ENCODE data around the gene CIRBP. TPM values are rescaled to one million over a fixed set of nuclear protein-coding genes. Genes with fewer than 3 reads are reported as not detected.

Gene CIRBP
- total and polyA plus RNA-seq, 4 donors, result 41.1 to 135 (median 96.9) TPM

DNA sequence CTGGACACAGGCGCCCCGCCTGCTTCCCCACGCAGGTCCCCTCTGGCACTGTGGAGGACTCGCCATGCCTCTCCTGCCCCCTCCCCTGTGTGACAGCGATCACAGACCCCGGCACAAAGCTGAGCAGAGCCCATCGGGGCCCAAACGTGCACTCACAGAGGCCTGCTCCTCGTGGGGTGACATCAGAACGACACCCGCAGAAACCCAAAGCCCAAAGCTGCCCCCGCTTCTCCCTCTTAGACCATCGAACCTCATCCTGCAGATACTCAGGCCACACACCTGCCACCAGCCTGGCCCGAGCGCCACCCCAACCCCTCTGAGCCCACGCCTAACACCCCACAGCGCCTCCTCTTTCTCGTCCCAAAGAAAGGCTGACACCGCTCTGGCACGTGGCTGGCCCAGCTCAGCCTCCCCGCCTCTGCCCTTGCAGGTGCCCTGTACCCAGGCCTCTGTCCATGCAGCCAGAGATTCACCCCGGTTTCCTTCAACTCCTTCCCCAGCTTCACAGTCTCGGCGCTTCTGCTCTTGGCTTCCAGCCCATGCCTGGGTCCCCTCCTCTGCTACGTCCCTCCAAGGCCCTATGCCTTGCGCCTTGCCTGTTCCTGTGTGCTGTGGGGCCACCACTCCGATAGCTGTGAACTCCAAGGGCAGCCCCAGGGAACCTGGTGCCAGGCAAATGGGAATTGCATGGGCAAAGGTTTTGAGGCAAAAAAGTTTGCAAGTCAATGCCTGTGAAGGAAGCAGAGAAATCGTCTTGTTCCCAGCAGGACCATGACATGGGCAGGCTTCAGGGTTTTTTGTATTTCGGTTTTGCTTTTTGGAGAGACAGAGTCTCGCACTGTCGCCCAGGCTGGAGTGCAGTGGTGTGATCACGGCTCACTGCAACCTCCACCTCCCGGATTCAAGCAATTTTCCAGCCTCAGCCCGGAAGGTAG is 30.5 kb upstream of the CIRBP start:
- H3K27ac ChIP-seq (ENCODE audit: low read depth in 1 of 2, low read length in 2 of 2), result peak overlapping the region in 1 of 2 donors; percentile 57
- no peak for TF ChIP-seq FOXA1 (IDR thresholded peaks at IDR 0.05)
- TF ChIP-seq MAX (IDR thresholded peaks at IDR 0.05), result no peak
- TF ChIP-seq, protein P1, sequence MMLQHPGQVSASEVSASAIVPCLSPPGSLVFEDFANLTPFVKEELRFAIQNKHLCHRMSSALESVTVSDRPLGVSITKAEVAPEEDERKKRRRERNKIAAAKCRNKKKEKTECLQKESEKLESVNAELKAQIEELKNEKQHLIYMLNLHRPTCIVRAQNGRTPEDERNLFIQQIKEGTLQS (IDR thresholded peaks at IDR 0.05), result no peak
- no peak for TF ChIP-seq REST (IDR thresholded peaks at IDR 0.05)
- no peak for TF ChIP-seq NR2F2 (IDR thresholded peaks at IDR 0.05)
- no peak for TF ChIP-seq GABPA (IDR thresholded peaks at IDR 0.05 in 1 of 2, conservative IDR thresholded peaks at IDR 0.05 in 1 of 2)
- TF ChIP-seq YY1 (IDR thresholded peaks at IDR 0.05), result no peak
- no peak for TF ChIP-seq TAF1 (conservative IDR thresholded peaks at IDR 0.05)
- no peak for TF ChIP-seq SP1 (IDR thresholded peaks at IDR 0.05)
- TF ChIP-seq JUND (IDR thresholded peaks at IDR 0.05), result no peak
- no peak overlapping the region for H3K9ac ChIP-seq (ENCODE audit: low read depth in 1 of 2, low read length in 2 of 2)
- H3K27me3 ChIP-seq (ENCODE audit: control insufficient read depth in 4 of 4, insufficient read depth in 4 of 4, low read length in 3 of 4), result no peaks in the 10 kb centered on the region
- H3K4me1 ChIP-seq (ENCODE audit: control insufficient read depth in 4 of 4, insufficient read depth in 4 of 4, low read length in 3 of 4), result peaks cover 19 to 45% (median 27%) of the 10 kb centered on the region in 4 donors
- 76% methylated on average over 34 of the region's 34 CpGs for WGBS
- DNase-seq (ENCODE audit: low spot score), result no peak
- H3K36me3 ChIP-seq (ENCODE audit: control insufficient read depth in 4 of 4, insufficient read depth in 3 of 4, low read depth in 1 of 4, low read length in 3 of 4), result no peaks in the 10 kb centered on the region
- H3K9me3 ChIP-seq (ENCODE audit: control insufficient read depth in 4 of 4, low read length in 3 of 4), result no peaks in the 10 kb centered on the region
- H3K4me3 ChIP-seq (ENCODE audit: low read depth in 1 of 3, low read length in 3 of 3), result peak overlapping the region in 1 of 3 donors; percentile 54

GRCh38 chr19:1239420-1239795 is 29.7 kb upstream of the CIRBP start:
- TF ChIP-seq JUND (IDR thresholded peaks at IDR 0.05) (no peak), ZBTB33 (IDR thresholded peaks at IDR 0.05) (no peak), REST (IDR thresholded peaks at IDR 0.05) (no peak), HNF4A (conservative IDR thresholded peaks at IDR 0.05) (no peak), YY1 (IDR thresholded peaks at IDR 0.05) (no peak), RXRA (IDR thresholded peaks at IDR 0.05) (no peak), FOXA2 (IDR thresholded peaks at IDR 0.05) (no peak), FOXA1 (IDR thresholded peaks at IDR 0.05) (no peak), EGR1 (IDR thresholded peaks at IDR 0.05; ENCODE audit: low read depth in 2 of 2) (no peak), CTCF (IDR thresholded peaks at IDR 0.05; ENCODE audit: low read depth, low read length, missing input control) (no peak), HNF4G (IDR thresholded peaks at IDR 0.05) (no peak), MAX (IDR thresholded peaks at IDR 0.05) (no peak), RAD21 (IDR thresholded peaks at IDR 0.05) (no peak), GABPA (IDR thresholded peaks at IDR 0.05 in 1 of 2, conservative IDR thresholded peaks at IDR 0.05 in 1 of 2) (no peak), TAF1 (conservative IDR thresholded peaks at IDR 0.05) (no peak), SP1 (IDR thresholded peaks at IDR 0.05) (no peak)
- TF ChIP-seq, protein P1 (IDR thresholded peaks at IDR 0.05), result no peak
- no peaks in the 10 kb centered on the region for H3K9me3 ChIP-seq (ENCODE audit: control insufficient read depth in 4 of 4, low read length in 3 of 4)
- 84% methylated on average over 11 of the region's 11 CpGs for WGBS
- H3K4me3 ChIP-seq (ENCODE audit: low read depth in 1 of 3, low read length in 3 of 3), result no peak overlapping the region
- H3K4me1 ChIP-seq (ENCODE audit: control insufficient read depth in 4 of 4, insufficient read depth in 4 of 4, low read length in 3 of 4), result peaks cover 25 to 52% (median 34%) of the 10 kb centered on the region in 4 donors
- no peak for DNase-seq (ENCODE audit: low spot score)
- H3K9ac ChIP-seq (ENCODE audit: low read depth in 1 of 2, low read length in 2 of 2), result no peak overlapping the region
- no peaks in the 10 kb centered on the region for H3K36me3 ChIP-seq (ENCODE audit: control insufficient read depth in 4 of 4, insufficient read depth in 3 of 4, low read depth in 1 of 4, low read length in 3 of 4)
- no peaks in the 10 kb centered on the region for H3K27me3 ChIP-seq (ENCODE audit: control insufficient read depth in 4 of 4, insufficient read depth in 4 of 4, low read length in 3 of 4)
- peak overlapping the region; percentile 38 to 57 for H3K27ac ChIP-seq (ENCODE audit: low read depth in 1 of 2, low read length in 2 of 2)

Data from liver (tissue), 9 donors.